Endodermal cell (in vitro differentiated cells): Measurements from ENCODE around the gene AHSG. TPM values are rescaled to one million over a fixed set of nuclear protein-coding genes. Genes with fewer than 3 reads are reported as not detected.
A peak's percentile ranks its signal among the peaks of the same experiment; 100 is the strongest.

Experiments
- DNase-seq: peaks from one replicate; pipeline ENCODE4 v3.0.0-alpha.2; 2017
- H3K27ac ChIP-seq: 2 replicates; pipeline ENCODE4 v1.5.1; 2013; ENCODE audit warnings: mild to moderate bottlenecking, low read depth, low read length, moderate library complexity
- H3K27me3 ChIP-seq: 2 replicates; pipeline ENCODE4 v1.6.1; 2013; ENCODE audit warnings: mild to moderate bottlenecking, low read length, moderate library complexity; ENCODE audit not compliant: insufficient read depth, control insufficient read depth, poor library complexity, severe bottlenecking
- H3K36me3 ChIP-seq: 2 replicates; pipeline ENCODE4 v1.7.0; 2013; ENCODE audit warnings: mild to moderate bottlenecking, low read length, moderate library complexity; ENCODE audit not compliant: control insufficient read depth, insufficient read depth
- H3K4me1 ChIP-seq: one replicate; pipeline ENCODE4 v1.7.0; 2013; ENCODE audit warnings: low read length; ENCODE audit not compliant: control insufficient read depth, insufficient read depth
- H3K4me3 ChIP-seq: 2 replicates; pipeline ENCODE4 v1.5.1; 2013; ENCODE audit warnings: mild to moderate bottlenecking, low read length, moderate library complexity
- H3K9ac ChIP-seq: 2 replicates; pipeline ENCODE4 v1.6.1; 2013; ENCODE audit warnings: mild to moderate bottlenecking, low read length, moderate library complexity; ENCODE audit not compliant: poor library complexity, severe bottlenecking; ENCODE audit errors: extremely low read depth
- H3K9me3 ChIP-seq: 2 replicates; pipeline ENCODE4 v1.6.1; 2013; ENCODE audit warnings: mild to moderate bottlenecking, low read length, moderate library complexity; ENCODE audit not compliant: control insufficient read depth
- H3K27ac Mint-ChIP-seq: 2 replicates; pipeline ENCODE4 v1.8.0; 2020; ENCODE audit warnings: mixed read lengths
- H3K27me3 Mint-ChIP-seq: 2 replicates; pipeline ENCODE4 v1.8.0; 2021; ENCODE audit warnings: mild to moderate bottlenecking, mixed read lengths; ENCODE audit not compliant: insufficient read depth
- H3K36me3 Mint-ChIP-seq: 2 replicates; pipeline ENCODE4 v1.8.0; 2020; ENCODE audit warnings: low read depth, mixed read lengths
- H3K4me1 Mint-ChIP-seq: 2 replicates; pipeline ENCODE4 v1.8.0; 2020; ENCODE audit warnings: mixed read lengths
- H3K4me3 Mint-ChIP-seq: 2 replicates; pipeline ENCODE4 v1.8.0; 2020; ENCODE audit warnings: mild to moderate bottlenecking, moderate library complexity, mixed read lengths
- H3K9me3 Mint-ChIP-seq: 2 replicates; pipeline ENCODE4 v1.8.0; 2020; ENCODE audit warnings: mild to moderate bottlenecking, mixed read lengths
- WGBS, 2 experiments: methylation state at CpG; one replicate each; pipeline versions ENCODE4 v1.1.5 to v1.1.7; 2013; ENCODE audit warnings: missing lambda C conversion rate in 2 of 2, mixed read lengths in 1 of 2; ENCODE audit not compliant: insufficient coverage in 1 of 2, insufficient read length in 1 of 2; 5-methylcytosine and 5-hydroxymethylcytosine counted together
- total RNA-seq, 2 donors: library from RNA; stranded (reverse); fragmentation: NEBNext Ultra II Directional in 1 of 2; extraction: Animal tissue kit (Norgen Biotek cat#: 25700) in 1 of 2; gene quantifications; 2 replicates in 1 of 2; 3 replicates in 1 of 2; pipeline ENCODE4 v1.2.1, GENCODE V29; 2021
- TF ChIP-seq, protein P1 (sequence below): fragments of 200-600 bp; sonication (generic); conservative IDR thresholded peaks from 2 replicates; pipeline ENCODE4 v1.5.0; 2021; ENCODE audit warnings: antibody characterized with exemption, mild to moderate bottlenecking

AHSG gene
- total RNA-seq, 2 donors from 2014 or later: not detected

GRCh38 chr3:186651678-186652215, 38.9 kb downstream of the AHSG start:
- TF ChIP-seq, protein P1, sequence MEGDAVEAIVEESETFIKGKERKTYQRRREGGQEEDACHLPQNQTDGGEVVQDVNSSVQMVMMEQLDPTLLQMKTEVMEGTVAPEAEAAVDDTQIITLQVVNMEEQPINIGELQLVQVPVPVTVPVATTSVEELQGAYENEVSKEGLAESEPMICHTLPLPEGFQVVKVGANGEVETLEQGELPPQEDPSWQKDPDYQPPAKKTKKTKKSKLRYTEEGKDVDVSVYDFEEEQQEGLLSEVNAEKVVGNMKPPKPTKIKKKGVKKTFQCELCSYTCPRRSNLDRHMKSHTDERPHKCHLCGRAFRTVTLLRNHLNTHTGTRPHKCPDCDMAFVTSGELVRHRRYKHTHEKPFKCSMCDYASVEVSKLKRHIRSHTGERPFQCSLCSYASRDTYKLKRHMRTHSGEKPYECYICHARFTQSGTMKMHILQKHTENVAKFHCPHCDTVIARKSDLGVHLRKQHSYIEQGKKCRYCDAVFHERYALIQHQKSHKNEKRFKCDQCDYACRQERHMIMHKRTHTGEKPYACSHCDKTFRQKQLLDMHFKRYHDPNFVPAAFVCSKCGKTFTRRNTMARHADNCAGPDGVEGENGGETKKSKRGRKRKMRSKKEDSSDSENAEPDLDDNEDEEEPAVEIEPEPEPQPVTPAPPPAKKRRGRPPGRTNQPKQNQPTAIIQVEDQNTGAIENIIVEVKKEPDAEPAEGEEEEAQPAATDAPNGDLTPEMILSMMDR: no peak
- peaks cover 8% of the 10 kb centered on the region for H3K9me3 ChIP-seq
- H3K9ac ChIP-seq: no peak overlapping the region
- H3K36me3 ChIP-seq: no peaks in the 10 kb centered on the region
- Mint-ChIP-seq H3K36me3 (no peaks in the 10 kb centered on the region), H3K9me3 (peaks cover 6% of the 10 kb centered on the region), H3K27ac (no peak overlapping the region), H3K4me3 (no peak overlapping the region), H3K27me3 (peaks cover 4% of the 10 kb centered on the region), H3K4me1 (peaks cover 11% of the 10 kb centered on the region)
- H3K27ac ChIP-seq: no peak overlapping the region
- H3K27me3 ChIP-seq: no peaks in the 10 kb centered on the region
- no peak overlapping the region for H3K4me3 ChIP-seq
- DNase-seq: no peak
- 87% methylated on average over 3 of the region's 3 CpGs for WGBS, 2 experiments
- H3K4me1 ChIP-seq: no peaks in the 10 kb centered on the region

DNA sequence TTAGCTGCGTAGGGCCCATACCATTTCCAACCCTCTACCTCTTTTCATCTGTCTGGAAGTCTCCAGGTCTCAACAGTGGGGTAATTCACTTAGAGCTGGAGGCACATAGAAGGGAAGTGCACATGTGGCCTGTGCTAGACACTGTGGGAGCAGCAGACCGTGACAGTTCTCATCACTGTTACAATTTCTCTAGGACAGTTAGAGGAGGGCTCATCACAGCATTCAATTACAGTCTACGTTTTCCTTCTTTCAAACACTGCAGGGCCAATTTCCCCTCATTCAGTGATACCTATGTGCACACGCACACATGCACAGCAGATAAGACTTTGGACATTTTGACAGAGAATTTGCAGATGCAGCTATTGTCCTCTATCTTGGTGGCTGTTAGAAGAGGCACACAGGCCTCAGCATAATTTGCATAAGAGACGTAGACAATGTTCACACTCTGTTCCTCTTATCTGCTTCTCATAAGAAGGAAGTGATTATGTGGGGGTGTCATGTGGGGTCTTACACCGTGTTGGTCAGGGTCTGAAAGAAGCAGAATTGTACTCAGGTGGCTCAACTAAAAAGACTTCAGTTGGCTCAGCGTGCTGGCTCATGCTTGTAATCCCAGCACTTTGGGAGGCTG, 40.3 kb downstream of the AHSG start:
- no peak overlapping the region for H3K27ac Mint-ChIP-seq
- peaks cover 16% of the 10 kb centered on the region for H3K9me3 Mint-ChIP-seq
- H3K4me1 ChIP-seq: peaks cover 2% of the 10 kb centered on the region
- H3K27me3 ChIP-seq: no peaks in the 10 kb centered on the region
- peaks cover 17% of the 10 kb centered on the region for H3K9me3 ChIP-seq
- no peak overlapping the region for H3K9ac ChIP-seq
- no peak overlapping the region for H3K27ac ChIP-seq
- no peak overlapping the region for H3K4me3 Mint-ChIP-seq
- no peaks in the 10 kb centered on the region for H3K36me3 ChIP-seq
- TF ChIP-seq, protein P1: no peak
- H3K4me1 Mint-ChIP-seq: peaks cover 18% of the 10 kb centered on the region
- DNase-seq: no peak
- H3K4me3 ChIP-seq: no peak overlapping the region
- H3K27me3 Mint-ChIP-seq: peaks cover 4% of the 10 kb centered on the region
- peaks cover 5% of the 10 kb centered on the region for H3K36me3 Mint-ChIP-seq
- WGBS, 2 experiments: 90 to 91% methylated on average over 5 to 7 of the region's 7 CpGs

GRCh38 chr3:186653984-186654383, 41.1 kb downstream of the AHSG start:
- Histone ChIP-seq H3K27ac (no peak overlapping the region), H3K4me1 (peaks cover 2% of the 10 kb centered on the region), H3K9me3 (peaks cover 22% of the 10 kb centered on the region), H3K27me3 (no peaks in the 10 kb centered on the region), H3K9ac (no peak overlapping the region), H3K4me3 (no peak overlapping the region), H3K36me3 (no peaks in the 10 kb centered on the region)
- Mint-ChIP-seq H3K4me1 (peaks cover 18% of the 10 kb centered on the region), H3K4me3 (no peak overlapping the region), H3K36me3 (peaks cover 7% of the 10 kb centered on the region), H3K9me3 (peaks cover 24% of the 10 kb centered on the region), H3K27me3 (peaks cover 6% of the 10 kb centered on the region), H3K27ac (no peak overlapping the region)
- 59 to 69% methylated on average over 3 to 6 of the region's 6 CpGs for WGBS, 2 experiments
- DNase-seq: peak; percentile 89
- TF ChIP-seq, protein P1: peak; percentile 65
